Gastroesophageal sphincter (tissue), 3 donors: Measurements from ENCODE around the gene SETBP1.

Source experiments
- CTCF ChIP-seq, 4 experiments: fragments of 200-600 bp in 2 of 4; fragments of 450-650 bp in 2 of 4; sonication (generic) in 1 of 4; IDR thresholded peaks; one replicate each; pipeline ENCODE4 v1.5.1; 2017 to 2019; ENCODE audit warnings: antibody characterized with exemption in 4 of 4, mild to moderate bottlenecking in 2 of 4, moderate library complexity in 2 of 4
- POLR2A ChIP-seq, 2 donors: fragments of 450-650 bp; IDR thresholded peaks; one replicate each; pipeline ENCODE4 v1.6.1; 2017; ENCODE audit warnings: antibody characterized with exemption in 2 of 2, mild to moderate bottlenecking in 2 of 2, moderate library complexity in 1 of 2
- POLR2AphosphoS5 ChIP-seq: sonication (generic); formaldehyde crosslinking; IDR thresholded peaks from one replicate; pipeline ENCODE4 v1.6.1; 2017; ENCODE audit warnings: antibody characterized with exemption

- TF ChIP-seq POLR2A (IDR thresholded peaks at IDR 0.05) (no peak), CTCF (IDR thresholded peaks at IDR 0.05) (no peak), POLR2AphosphoS5 (no peak)
These were observed 106.0 kb downstream of the SETBP1 start for GRCh38 chr18:44786688-44787087.
